Measurements from ENCODE around the gene C1orf232. TPM values are rescaled to one million over a fixed set of nuclear protein-coding genes. Genes with fewer than 3 reads are reported as not detected.

C1orf232 gene
- total RNA-seq, 1 donor from 2014 or later = not detected

GRCh38 chr1:26142159-26142558 lies 26.6 kb downstream of the C1orf232 start:
- H4K20me1 ChIP-seq (ENCODE audit: low read depth) = no peaks in the 10 kb centered on the region
- no peaks in the 10 kb centered on the region for H3K4me1 ChIP-seq
- no peaks in the 10 kb centered on the region for H3K36me3 ChIP-seq
- H3F3A ChIP-seq (ENCODE audit: low read depth) = no peaks in the 10 kb centered on the region
- no peak overlapping the region for H3K9ac ChIP-seq
- H3K4me2 ChIP-seq = no peak overlapping the region
- no peak overlapping the region for H3K27ac ChIP-seq
- no peaks in the 10 kb centered on the region for H3K36me3 Mint-ChIP-seq
- no peak overlapping the region for H3K27ac Mint-ChIP-seq
- H3K4me3 Mint-ChIP-seq = no peak overlapping the region
- DNase-seq (ENCODE audit: low spot score) = no peak
- H3K4me3 ChIP-seq = no peak overlapping the region
- no peaks in the 10 kb centered on the region for H3K9me3 Mint-ChIP-seq
- H3K27me3 ChIP-seq = peaks cover 33% of the 10 kb centered on the region
- peaks cover 5% of the 10 kb centered on the region for H3K4me1 Mint-ChIP-seq
- no peaks in the 10 kb centered on the region for H3K9me3 ChIP-seq (ENCODE audit: low read depth)
- no peaks in the 10 kb centered on the region for H3K79me2 ChIP-seq (ENCODE audit: low read depth)
- no peak for TF ChIP-seq EZH2 (IDR thresholded peaks at IDR 0.05)
- no peak for TF ChIP-seq CTCF (IDR thresholded peaks at IDR 0.05)
- no peak for TF ChIP-seq EZH2phosphoT487 (IDR thresholded peaks at IDR 0.05)
- H3K27me3 Mint-ChIP-seq (ENCODE audit: insufficient read depth, low read depth) = peaks cover 3% of the 10 kb centered on the region
- H2AFZ ChIP-seq (replicated peaks) = no peak overlapping the region

- H3K79me2 ChIP-seq (ENCODE audit: low read depth) = no peaks in the 10 kb centered on the region
- H3K9ac ChIP-seq = no peak overlapping the region
- Mint-ChIP-seq H3K36me3 (no peaks in the 10 kb centered on the region), H3K27ac (no peak overlapping the region), H3K4me1 (peaks cover 3% of the 10 kb centered on the region), H3K27me3 (ENCODE audit: insufficient read depth, low read depth) (peaks cover 5% of the 10 kb centered on the region), H3K9me3 (peaks cover 5% of the 10 kb centered on the region), H3K4me3 (no peak overlapping the region)
- H3K36me3 ChIP-seq = no peaks in the 10 kb centered on the region
- TF ChIP-seq CTCF (IDR thresholded peaks at IDR 0.05) (no peak), EZH2phosphoT487 (IDR thresholded peaks at IDR 0.05) (no peak), EZH2 (IDR thresholded peaks at IDR 0.05) (no peak)
- H3K27me3 ChIP-seq = peaks cover 4% of the 10 kb centered on the region
- no peaks in the 10 kb centered on the region for H3K9me3 ChIP-seq (ENCODE audit: low read depth)
- H2AFZ ChIP-seq (replicated peaks) = no peak overlapping the region
- DNase-seq (ENCODE audit: low spot score) = no peak
- no peak overlapping the region for H3K4me2 ChIP-seq
- no peaks in the 10 kb centered on the region for H3F3A ChIP-seq (ENCODE audit: low read depth)
- no peak overlapping the region for H3K4me3 ChIP-seq
- H4K20me1 ChIP-seq (ENCODE audit: low read depth) = no peaks in the 10 kb centered on the region
- no peaks in the 10 kb centered on the region for H3K4me1 ChIP-seq
- H3K27ac ChIP-seq = no peak overlapping the region
Observed at GRCh38 chr1:26138974-26139558, 29.7 kb downstream of the C1orf232 start.

GRCh38 chr1:26134466-26134865 lies 34.3 kb downstream of the C1orf232 start:
- H3K27ac Mint-ChIP-seq = no peak overlapping the region
- Histone ChIP-seq H3K27ac (no peak overlapping the region), H3K79me2 (ENCODE audit: low read depth) (no peaks in the 10 kb centered on the region), H3K4me3 (no peak overlapping the region), H3K9me3 (ENCODE audit: low read depth) (no peaks in the 10 kb centered on the region), H3F3A (ENCODE audit: low read depth) (no peaks in the 10 kb centered on the region), H3K4me1 (no peaks in the 10 kb centered on the region), H3K9ac (no peak overlapping the region), H4K20me1 (ENCODE audit: low read depth) (no peaks in the 10 kb centered on the region), H3K4me2 (no peak overlapping the region), H2AFZ (replicated peaks) (no peak overlapping the region), H3K36me3 (no peaks in the 10 kb centered on the region), H3K27me3 (no peaks in the 10 kb centered on the region)
- H3K4me1 Mint-ChIP-seq = peaks cover 4% of the 10 kb centered on the region
- TF ChIP-seq EZH2 (IDR thresholded peaks at IDR 0.05) (no peak), CTCF (IDR thresholded peaks at IDR 0.05) (no peak)
- H3K4me3 Mint-ChIP-seq = no peak overlapping the region
- no peak for DNase-seq (ENCODE audit: low spot score)
- peaks cover 12% of the 10 kb centered on the region for H3K9me3 Mint-ChIP-seq
- H3K36me3 Mint-ChIP-seq = no peaks in the 10 kb centered on the region
- H3K27me3 Mint-ChIP-seq (ENCODE audit: insufficient read depth, low read depth) = peaks cover 6% of the 10 kb centered on the region

Measured in neural progenitor cell (in vitro differentiated cells).